ENCODE measurements around the gene NLGN1. TPM values are rescaled to one million over a fixed set of nuclear protein-coding genes. Genes with fewer than 3 reads are reported as not detected.

NLGN1 gene
- total and polyA plus RNA-seq, 2 of the 8 experiments (the other 6 are each of a cell fraction or from before 2014, with no cell fraction given) = 7.8 to 14.8 TPM

- Histone ChIP-seq H3K27ac (ENCODE audit: low read depth, low read length) (no peak overlapping the region), H3K4me1 (replicated peaks in 1 of 4; ENCODE audit: control insufficient read depth in 3 of 4, insufficient read depth in 4 of 4, low read length in 3 of 4) (no peaks in the 10 kb centered on the region), H3K56ac (replicated peaks; ENCODE audit: insufficient read length, low read depth, low read length) (no peak overlapping the region), H3K9me3 (ENCODE audit: insufficient read depth in 2 of 2, low read depth in 1 of 2, low read length in 1 of 2) (no peaks in the 10 kb centered on the region), H3K4ac (replicated peaks; ENCODE audit: insufficient read length, low read depth, low read length) (no peak overlapping the region), H2BK15ac (ENCODE audit: low read length) (no peak overlapping the region), H3K23ac (ENCODE audit: insufficient read length) (no peak overlapping the region), H3K36me3 (ENCODE audit: control insufficient read depth in 2 of 4, insufficient read depth in 4 of 4, low read length in 3 of 4) (no peaks in the 10 kb centered on the region), H3K4me2 (ENCODE audit: insufficient read depth in 1 of 2, low read depth in 2 of 2, low read length in 2 of 2) (no peak overlapping the region), H3K79me2 (ENCODE audit: control insufficient read depth in 1 of 2, insufficient read depth in 2 of 2, low read length in 2 of 2) (peaks cover 0 to 8% of the 10 kb centered on the region in 2 experiments; a peak in 2 of 4 replicates), H3K79me1 (ENCODE audit: low read depth, low read length) (no peaks in the 10 kb centered on the region), H2AFZ (ENCODE audit: low read length) (no peak overlapping the region), H3K18ac (ENCODE audit: extremely low read depth, low read length) (no peak overlapping the region), H2AK5ac (ENCODE audit: low read depth, low read length) (no peak overlapping the region), H3K9ac (replicated peaks in 1 of 4; ENCODE audit: extremely low read depth in 1 of 4, low read depth in 3 of 4, low read length in 3 of 4) (no peak overlapping the region), H3K23me2 (ENCODE audit: low read depth, low read length) (peaks cover 2% of the 10 kb centered on the region; the same call in 1 of the 2 replicates), H4K8ac (ENCODE audit: extremely low read depth, insufficient read depth, low read length) (no peak overlapping the region), H3K4me3 (ENCODE audit: extremely low read depth in 1 of 4, insufficient read depth in 2 of 4, low read depth in 3 of 4, low read length in 4 of 4) (no peak overlapping the region), H2BK12ac (ENCODE audit: low read depth, low read length) (no peak overlapping the region), H2BK20ac (ENCODE audit: low read length) (no peak overlapping the region), H4K91ac (replicated peaks; ENCODE audit: insufficient read length, low read length) (no peak overlapping the region), H3K14ac (ENCODE audit: insufficient read length) (no peak overlapping the region), H4K5ac (ENCODE audit: insufficient read length, low read depth, low read length) (no peak overlapping the region), H2BK120ac (replicated peaks; ENCODE audit: low read depth, low read length) (no peak overlapping the region), H3K27me3 (replicated peaks in 1 of 4; ENCODE audit: control insufficient read depth in 3 of 4, extremely low read depth in 1 of 4, insufficient read depth in 3 of 4, low read length in 3 of 4) (no peaks in the 10 kb centered on the region), H4K20me1 (replicated peaks in 1 of 2; ENCODE audit: control insufficient read depth in 1 of 2, insufficient read depth in 2 of 2, low read length in 2 of 2) (no peaks in the 10 kb centered on the region), H2BK5ac (ENCODE audit: low read depth, low read length) (no peak overlapping the region)
- DNase-seq (ENCODE audit: low read depth in 1 of 2, low spot score in 2 of 2) (no peak), FAIRE-seq (no peak)
- WGBS, 2 experiments (ENCODE audit: extremely low coverage in 1 of 2, insufficient coverage in 1 of 2, insufficient read length in 1 of 2, insufficient replicate concordance in 2 of 2, low coverage in 1 of 2, low lambda C conversion rate in 2 of 2, missing lambda C conversion rate in 1 of 2) = 83% methylated on average over 2 of the region's 2 CpGs; no CpG with 5 or more reads in 1 of the 2 experiments
- CTCF ChIA-PET (ENCODE audit: partially characterized antibody) = no interaction called here
- POLR2A ChIA-PET (ENCODE audit: partially characterized antibody) = no interaction called here
- TF ChIP-seq CEBPB (IDR thresholded peaks at IDR 0.05; ENCODE audit: low read depth, low read length) (no peak), JUND (IDR thresholded peaks at IDR 0.05; ENCODE audit: low read length) (no peak), TCF12 (IDR thresholded peaks at IDR 0.05; ENCODE audit: low read depth, low read length) (no peak), CBX5 (IDR thresholded peaks at IDR 0.05; ENCODE audit: low read depth, low read length) (no peak), CTBP2 (IDR thresholded peaks at IDR 0.05; ENCODE audit: borderline replicate concordance, insufficient read depth, insufficient read length, low read length) (no peak), RBBP5 (IDR thresholded peaks at IDR 0.05; ENCODE audit: borderline replicate concordance, low read depth, low read length) (no peak), RAD21 (IDR thresholded peaks at IDR 0.05 in 1 of 2, conservative IDR thresholded peaks at IDR 0.05 in 1 of 2; ENCODE audit: low read depth in 2 of 2, low read length in 2 of 2) (no peak), MAX (IDR thresholded peaks at IDR 0.05) (no peak), CREB1 (IDR thresholded peaks at IDR 0.05) (no peak), SP2 (IDR thresholded peaks at IDR 0.05; ENCODE audit: low read length) (no peak), SUZ12 (IDR thresholded peaks at IDR 0.05; ENCODE audit: low read length) (no peak), POLR2AphosphoS5 (IDR thresholded peaks at IDR 0.05; ENCODE audit: low read depth, low read length) (no peak), GTF2F1 (IDR thresholded peaks at IDR 0.05; ENCODE audit: borderline replicate concordance, low read depth, low read length) (no peak), POLR2A (IDR thresholded peaks at IDR 0.05; ENCODE audit: control extremely low read depth in 1 of 2, low read depth in 2 of 2, low read length in 2 of 2) (no peak), RFX5 (IDR thresholded peaks at IDR 0.05; ENCODE audit: borderline replicate concordance, low read depth, low read length) (no peak)
Observed at GRCh38 chr3:173402656-173403055, 5.1 kb downstream of the NLGN1 start.
